H1 (cell line): Measurements from ENCODE around the gene DAPK1. TPM values are rescaled to one million over a fixed set of nuclear protein-coding genes. Genes with fewer than 3 reads are reported as not detected.

ENCODE experiments used
- HDAC6 ChIP-seq: IDR thresholded peaks from one replicate; pipeline ENCODE4 v1.7.1; 2012; ENCODE audit warnings: low read depth, mild to moderate bottlenecking, inconsistent platforms, low read length, moderate library complexity
- KDM4A ChIP-seq: IDR thresholded peaks from one replicate; pipeline ENCODE4 v1.7.1; 2012; ENCODE audit warnings: low read depth, mild to moderate bottlenecking, moderate library complexity, low read length, inconsistent platforms; ENCODE audit not compliant: severe bottlenecking
- MAFK ChIP-seq: IDR thresholded peaks from 2 replicates; pipeline ENCODE4 v1.6.1; 2012; ENCODE audit warnings: low read depth, mild to moderate bottlenecking, improper control_type of control experiment, low read length
- TAF1 ChIP-seq: IDR thresholded peaks from 2 replicates; pipeline ENCODE4 v1.6.1; 2011; ENCODE audit warnings: mild to moderate bottlenecking, low read depth, low read length
- YY1 ChIP-seq: IDR thresholded peaks from 2 replicates; pipeline ENCODE4 v1.6.1; 2011; ENCODE audit warnings: low read depth, mild to moderate bottlenecking, low read length
- polyA plus RNA-seq, 7 experiments: library from polyadenylated mRNA; depleted of rRNA in 3 of 7; stranded (reverse) in 5 of 7; unstranded in 2 of 7; fragments of >200 nt in 5 of 7; fragments of 200-250 nt in 2 of 7; gene quantifications; 1 replicate in 5 of 7; 2 replicates in 1 of 7; 4 replicates in 1 of 7; pipeline versions ENCODE4 v1.2.1 to v1.2.3, GENCODE V29; 2011 to 2013; ENCODE audit warnings: missing spikeins in 2 of 7, mixed read lengths in 2 of 7
- total RNA-seq: library from RNA; stranded (reverse); fragmentation: NEBNext Ultra II Directional; extraction: Animal tissue kit (Norgen Biotek cat#: 25700); gene quantifications from 2 replicates; pipeline ENCODE4 v1.2.1, GENCODE V29; 2021
- TF ChIP-seq, protein P1 (sequence below), 3 experiments: IDR thresholded peaks; 1 replicate in 2 of 3; 2 replicates in 1 of 3; pipeline versions ENCODE4 v1.5.1 to v1.6.1; 2011; ENCODE audit warnings: low read length in 3 of 3, mild to moderate bottlenecking in 3 of 3, inconsistent platforms in 2 of 3, low read depth in 1 of 3, moderate library complexity in 1 of 3; ENCODE audit not compliant: insufficient read depth in 1 of 3; ENCODE audit errors: control extremely low read depth in 1 of 3

Gene DAPK1
- total and polyA plus RNA-seq, 2 of the 8 experiments (the other 6 are each of a cell fraction or from before 2014, with no cell fraction given) = 62.4 to 131 TPM

DNA sequence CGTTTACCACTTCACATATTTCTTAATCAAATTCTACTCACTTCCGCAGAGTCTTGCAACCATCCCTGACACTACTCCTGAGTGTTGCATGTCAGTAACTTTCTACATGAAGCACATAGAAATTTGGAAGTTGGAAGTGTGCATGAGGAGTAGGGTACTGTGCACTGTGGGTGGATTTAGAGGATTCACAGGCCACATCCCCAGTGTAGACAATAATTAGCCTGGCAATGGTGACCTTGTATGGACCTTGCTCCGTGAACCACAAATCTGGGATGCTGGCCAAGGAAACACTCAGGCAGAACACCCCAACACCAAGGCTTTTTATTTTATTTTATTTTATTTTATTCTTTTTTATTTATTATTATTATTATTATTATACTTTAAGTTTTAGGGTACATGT is 253.8 kb downstream of the DAPK1 start (continued):
- no peak for TF ChIP-seq MAFK
- no peak for TF ChIP-seq TAF1
- no peak for TF ChIP-seq YY1
- no peak for TF ChIP-seq KDM4A
- TF ChIP-seq, protein P1, sequence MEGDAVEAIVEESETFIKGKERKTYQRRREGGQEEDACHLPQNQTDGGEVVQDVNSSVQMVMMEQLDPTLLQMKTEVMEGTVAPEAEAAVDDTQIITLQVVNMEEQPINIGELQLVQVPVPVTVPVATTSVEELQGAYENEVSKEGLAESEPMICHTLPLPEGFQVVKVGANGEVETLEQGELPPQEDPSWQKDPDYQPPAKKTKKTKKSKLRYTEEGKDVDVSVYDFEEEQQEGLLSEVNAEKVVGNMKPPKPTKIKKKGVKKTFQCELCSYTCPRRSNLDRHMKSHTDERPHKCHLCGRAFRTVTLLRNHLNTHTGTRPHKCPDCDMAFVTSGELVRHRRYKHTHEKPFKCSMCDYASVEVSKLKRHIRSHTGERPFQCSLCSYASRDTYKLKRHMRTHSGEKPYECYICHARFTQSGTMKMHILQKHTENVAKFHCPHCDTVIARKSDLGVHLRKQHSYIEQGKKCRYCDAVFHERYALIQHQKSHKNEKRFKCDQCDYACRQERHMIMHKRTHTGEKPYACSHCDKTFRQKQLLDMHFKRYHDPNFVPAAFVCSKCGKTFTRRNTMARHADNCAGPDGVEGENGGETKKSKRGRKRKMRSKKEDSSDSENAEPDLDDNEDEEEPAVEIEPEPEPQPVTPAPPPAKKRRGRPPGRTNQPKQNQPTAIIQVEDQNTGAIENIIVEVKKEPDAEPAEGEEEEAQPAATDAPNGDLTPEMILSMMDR (IDR thresholded peaks at IDR 0.05; ENCODE audit: control extremely low read depth in 1 of 3, insufficient read depth in 1 of 3, low read depth in 1 of 3, low read length in 3 of 3) = no peak
- TF ChIP-seq HDAC6 = no peak
